Activated T-cell treated with anti-CD3 and anti-CD28 coated beads, Interleukin-2, amount 50 U/mL, for 72 hours (primary cell): ENCODE data around the gene EIF4E3. TPM values are rescaled to one million over a fixed set of nuclear protein-coding genes. Genes with fewer than 3 reads are reported as not detected.
A peak's percentile ranks its signal among the peaks of the same experiment; 100 is the strongest.

Experiments used
- ATAC-seq, 2 donors: fragments of 150-1000 bp; cut with Tn5 transposase; replicated peaks in 1 of 2; 2 replicates each; pipeline ENCODE4 v1.10.0; 2021; ENCODE audit warnings: moderate library complexity in 2 of 2, mild to moderate bottlenecking in 1 of 2
- DNase-seq, 2 donors: peaks; one replicate each; pipeline ENCODE4 v3.0.0; 2021 to 2022; ENCODE audit warnings: mixed read lengths in 1 of 2
- H3K27ac Mint-ChIP-seq: one replicate; pipeline ENCODE4 v1.8.0; 2022; ENCODE audit warnings: mild to moderate bottlenecking, moderate library complexity, mixed read lengths
- H3K27me3 Mint-ChIP-seq: one replicate; pipeline ENCODE4 v1.8.0; 2022; ENCODE audit warnings: low read depth, mixed read lengths
- H3K36me3 Mint-ChIP-seq, 2 donors: one replicate each; pipeline ENCODE4 v1.8.0; 2022; ENCODE audit warnings: mixed read lengths in 2 of 2, mild to moderate bottlenecking in 1 of 2; ENCODE audit not compliant: insufficient read depth in 2 of 2
- H3K4me1 Mint-ChIP-seq: one replicate; pipeline ENCODE4 v1.8.0; 2022; ENCODE audit warnings: low read depth, mixed read lengths
- H3K4me3 Mint-ChIP-seq, 2 donors: one replicate each; pipeline ENCODE4 v1.8.0; 2022; ENCODE audit warnings: mild to moderate bottlenecking in 2 of 2, mixed read lengths in 2 of 2, moderate library complexity in 2 of 2
- H3K9me3 Mint-ChIP-seq, 2 donors: one replicate each; pipeline ENCODE4 v1.8.0; 2022; ENCODE audit warnings: mixed read lengths in 2 of 2
- total RNA-seq, 2 donors: library from RNA; stranded (reverse); gene quantifications; one replicate each; pipeline ENCODE4 v1.2.3, GENCODE V29; 2022

EIF4E3 gene
- total RNA-seq, 2 donors from 2014 or later, result 51.8 to 70.1 TPM

DNA sequence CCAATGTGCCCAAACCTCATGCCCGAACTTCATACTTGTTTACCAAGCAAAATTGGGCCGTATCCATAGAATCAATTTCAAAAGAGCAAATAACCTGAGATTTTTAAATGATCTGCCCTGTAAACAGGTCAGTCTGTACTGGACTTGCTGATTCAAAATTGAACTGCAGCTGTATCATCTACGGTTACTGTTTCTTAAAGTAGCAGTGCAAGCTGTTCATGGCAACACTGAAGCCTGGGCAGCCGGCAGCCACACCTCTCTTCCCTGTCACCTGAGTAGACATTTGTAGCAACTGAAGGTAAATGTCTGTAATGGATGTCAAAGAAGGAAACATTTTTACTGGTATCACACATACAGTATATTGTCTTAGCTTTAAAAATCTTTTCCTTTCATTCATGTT is 10.6 kb downstream of the EIF4E3 start:
- no peak overlapping the region for H3K27ac Mint-ChIP-seq
- H3K4me1 Mint-ChIP-seq, result peaks cover 68% of the 10 kb centered on the region
- no peaks in the 10 kb centered on the region for H3K9me3 Mint-ChIP-seq
- ATAC-seq (no peak), DNase-seq (no peak)
- H3K36me3 Mint-ChIP-seq, result peaks cover 0 to 3% of the 10 kb centered on the region in 2 donors
- no peaks in the 10 kb centered on the region for H3K27me3 Mint-ChIP-seq
- H3K4me3 Mint-ChIP-seq, result no peak overlapping the region

- ATAC-seq, result no peak
- Mint-ChIP-seq H3K4me3 (no peak overlapping the region), H3K27me3 (no peaks in the 10 kb centered on the region), H3K27ac (no peak overlapping the region), H3K9me3 (no peaks in the 10 kb centered on the region), H3K36me3 (peaks cover 0 to 1% of the 10 kb centered on the region in 2 donors), H3K4me1 (peaks cover 64% of the 10 kb centered on the region)
- no peak for DNase-seq
Observed at GRCh38 chr3:71713041-71713440, 12.2 kb downstream of the EIF4E3 start.

DNA sequence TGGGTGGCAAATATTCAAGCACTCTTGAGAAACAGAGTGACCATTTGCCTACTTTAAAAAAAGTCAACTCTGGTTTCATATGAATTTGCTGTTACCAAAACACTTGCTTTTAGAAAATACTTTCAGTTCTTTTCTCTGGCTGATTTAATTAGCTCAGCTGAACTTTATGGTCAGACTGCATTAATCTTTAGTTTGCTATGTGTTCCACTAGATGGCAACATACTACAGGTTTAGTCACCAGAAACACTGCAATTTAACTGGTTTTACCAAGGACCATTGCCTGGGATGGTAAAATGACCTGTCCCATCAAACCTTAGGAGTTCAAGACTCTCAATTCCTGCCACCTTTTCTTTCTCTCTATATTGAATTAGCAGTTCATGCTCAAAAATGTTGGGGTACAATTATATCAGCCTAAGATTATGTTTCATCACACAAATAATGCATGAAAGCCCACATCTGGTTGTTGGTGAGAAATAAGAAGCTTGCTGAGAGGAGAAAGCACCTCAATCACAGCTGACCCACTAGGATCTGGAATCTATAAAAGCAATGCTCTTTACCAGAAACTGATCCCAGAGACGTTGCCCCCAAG is 14.2 kb downstream of the EIF4E3 start:
- DNase-seq (no peak), ATAC-seq (peak; percentile 64 to 75)
- no peak overlapping the region for H3K4me3 Mint-ChIP-seq
- H3K36me3 Mint-ChIP-seq, result peaks cover 0 to 1% of the 10 kb centered on the region in 2 donors
- H3K27ac Mint-ChIP-seq, result no peak overlapping the region
- H3K4me1 Mint-ChIP-seq, result peaks cover 67% of the 10 kb centered on the region
- no peaks in the 10 kb centered on the region for H3K9me3 Mint-ChIP-seq
- H3K27me3 Mint-ChIP-seq, result no peaks in the 10 kb centered on the region

- peaks cover 0 to 1% of the 10 kb centered on the region in 2 donors for H3K36me3 Mint-ChIP-seq
- no peaks in the 10 kb centered on the region for H3K27me3 Mint-ChIP-seq
- ATAC-seq (peak in 1 of 2 donors; percentile 11), DNase-seq (no peak)
- no peak overlapping the region for H3K27ac Mint-ChIP-seq
- no peak overlapping the region for H3K4me3 Mint-ChIP-seq
- peaks cover 72% of the 10 kb centered on the region for H3K4me1 Mint-ChIP-seq
- H3K9me3 Mint-ChIP-seq, result no peaks in the 10 kb centered on the region
Observed at GRCh38 chr3:71709908-71710511, 15.2 kb downstream of the EIF4E3 start.

DNA sequence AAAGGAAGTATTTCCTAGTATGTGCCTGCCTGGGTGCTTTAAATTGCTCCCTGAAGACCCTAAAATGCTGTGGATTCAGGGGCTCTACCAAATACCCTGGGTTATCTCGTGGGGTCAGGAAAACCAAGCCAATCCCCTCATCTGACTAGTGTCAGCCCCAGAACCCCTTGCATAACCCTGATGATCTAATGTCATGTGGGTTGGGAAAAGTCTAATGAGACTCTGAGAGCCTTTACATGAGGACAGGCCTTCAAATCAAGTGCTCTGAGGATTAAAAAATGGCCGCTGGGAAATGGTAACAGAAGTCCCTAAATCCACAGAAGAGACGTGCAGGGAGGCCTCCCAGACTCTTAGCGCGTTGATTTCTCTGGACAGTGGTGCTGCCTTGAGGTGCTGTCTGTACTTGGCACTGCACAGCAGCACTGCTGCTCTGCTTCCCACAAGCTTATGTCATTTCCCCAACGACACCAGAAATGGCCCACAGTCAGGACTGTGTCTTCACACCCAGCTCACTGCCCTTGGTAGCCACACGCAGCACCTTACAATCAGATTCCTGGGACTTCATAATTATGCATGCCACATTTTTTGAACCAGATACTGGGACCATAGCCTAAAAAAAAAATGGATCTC is 16.6 kb downstream of the EIF4E3 start:
- peaks cover 73% of the 10 kb centered on the region for H3K4me1 Mint-ChIP-seq
- no peak overlapping the region for H3K27ac Mint-ChIP-seq
- no peaks in the 10 kb centered on the region for H3K9me3 Mint-ChIP-seq
- peaks cover 1 to 3% of the 10 kb centered on the region in 2 donors for H3K36me3 Mint-ChIP-seq
- no peaks in the 10 kb centered on the region for H3K27me3 Mint-ChIP-seq
- ATAC-seq (no peak), DNase-seq (no peak)
- H3K4me3 Mint-ChIP-seq, result no peak overlapping the region

DNA sequence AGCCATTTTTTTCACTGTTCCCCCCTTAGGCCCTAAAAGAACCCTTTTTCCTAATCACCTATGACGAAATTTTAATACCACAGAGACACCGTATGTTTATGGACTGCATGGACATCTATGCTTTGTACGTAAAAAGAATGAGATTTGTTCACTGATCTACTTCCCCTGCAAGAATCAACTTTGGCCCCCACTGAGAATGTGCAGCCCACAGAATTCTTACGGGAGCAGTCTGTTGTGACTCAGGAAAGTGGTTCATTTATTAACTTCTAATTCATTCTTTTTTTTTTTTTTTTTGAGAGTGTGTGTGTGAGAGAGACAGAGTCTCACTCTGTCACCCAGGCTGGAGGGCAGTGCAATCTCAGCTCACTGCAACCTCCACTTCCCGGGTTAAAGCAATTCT is 17.6 kb downstream of the EIF4E3 start:
- ATAC-seq (no peak), DNase-seq (no peak)
- Mint-ChIP-seq H3K9me3 (no peaks in the 10 kb centered on the region), H3K4me1 (peaks cover 83% of the 10 kb centered on the region), H3K4me3 (no peak overlapping the region), H3K27me3 (no peaks in the 10 kb centered on the region), H3K27ac (no peak overlapping the region), H3K36me3 (peaks cover 1 to 3% of the 10 kb centered on the region in 2 donors)

DNA sequence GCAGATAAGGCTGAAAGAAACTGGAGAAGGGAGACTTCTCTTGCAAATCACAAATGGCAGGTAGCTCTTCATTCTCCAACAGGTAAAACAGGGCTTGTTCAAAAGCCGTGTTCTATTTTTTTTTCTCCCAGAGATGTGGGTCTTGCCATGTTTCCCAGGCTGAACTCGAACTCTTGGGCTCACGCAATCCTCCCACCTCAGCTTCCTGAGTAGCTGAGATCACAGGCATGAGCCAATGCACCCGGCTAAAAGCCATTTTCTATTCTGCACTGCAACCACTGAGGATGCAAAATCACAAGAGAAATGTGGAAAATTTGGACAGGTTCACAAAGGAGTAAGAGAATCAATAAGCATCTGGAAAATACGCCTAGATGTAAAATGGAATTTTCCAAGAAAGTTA is 19.5 kb downstream of the EIF4E3 start:
- no peak for DNase-seq
- no peaks in the 10 kb centered on the region for H3K27me3 Mint-ChIP-seq
- H3K4me3 Mint-ChIP-seq, result no peak overlapping the region
- peaks cover 94% of the 10 kb centered on the region for H3K4me1 Mint-ChIP-seq
- no peak for ATAC-seq
- no peak overlapping the region for H3K27ac Mint-ChIP-seq
- no peaks in the 10 kb centered on the region for H3K9me3 Mint-ChIP-seq
- H3K36me3 Mint-ChIP-seq, result peaks cover 1 to 4% of the 10 kb centered on the region in 2 donors

DNA sequence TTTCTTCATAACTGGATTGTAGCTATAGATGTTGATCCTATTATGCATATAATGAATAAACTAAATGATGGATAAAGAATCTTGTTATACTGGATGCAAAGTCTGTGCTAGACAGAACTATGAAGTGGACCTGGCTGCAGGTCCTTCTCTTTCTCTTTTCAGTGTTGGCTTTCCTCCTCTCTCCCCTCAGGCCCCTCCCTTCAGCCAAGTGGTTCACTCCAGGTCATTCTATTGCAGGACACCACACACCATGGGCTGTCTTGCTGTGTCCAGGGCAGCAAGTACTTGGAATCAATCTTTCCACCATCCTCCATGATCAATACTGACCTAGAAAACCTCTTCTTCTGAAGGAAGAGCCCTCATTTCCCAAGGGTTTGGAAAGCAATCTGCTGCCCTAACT is 20.3 kb downstream of the EIF4E3 start:
- Mint-ChIP-seq H3K27ac (peak overlapping the region; percentile 55), H3K27me3 (no peaks in the 10 kb centered on the region), H3K4me1 (peaks cover 88% of the 10 kb centered on the region), H3K4me3 (no peak overlapping the region), H3K9me3 (no peaks in the 10 kb centered on the region), H3K36me3 (peaks cover 1 to 5% of the 10 kb centered on the region in 2 donors)
- DNase-seq (no peak), ATAC-seq (no peak)

GRCh38 chr3:71703797-71704196 is 21.4 kb downstream of the EIF4E3 start:
- peaks cover 2 to 5% of the 10 kb centered on the region in 2 donors for H3K36me3 Mint-ChIP-seq
- peaks cover 81% of the 10 kb centered on the region for H3K4me1 Mint-ChIP-seq
- H3K9me3 Mint-ChIP-seq, result no peaks in the 10 kb centered on the region
- DNase-seq, result no peak
- H3K27me3 Mint-ChIP-seq, result no peaks in the 10 kb centered on the region
- ATAC-seq, result no peak
- H3K4me3 Mint-ChIP-seq, result peak overlapping the region; percentile 0 to 24
- H3K27ac Mint-ChIP-seq, result peak overlapping the region; percentile 66

DNA sequence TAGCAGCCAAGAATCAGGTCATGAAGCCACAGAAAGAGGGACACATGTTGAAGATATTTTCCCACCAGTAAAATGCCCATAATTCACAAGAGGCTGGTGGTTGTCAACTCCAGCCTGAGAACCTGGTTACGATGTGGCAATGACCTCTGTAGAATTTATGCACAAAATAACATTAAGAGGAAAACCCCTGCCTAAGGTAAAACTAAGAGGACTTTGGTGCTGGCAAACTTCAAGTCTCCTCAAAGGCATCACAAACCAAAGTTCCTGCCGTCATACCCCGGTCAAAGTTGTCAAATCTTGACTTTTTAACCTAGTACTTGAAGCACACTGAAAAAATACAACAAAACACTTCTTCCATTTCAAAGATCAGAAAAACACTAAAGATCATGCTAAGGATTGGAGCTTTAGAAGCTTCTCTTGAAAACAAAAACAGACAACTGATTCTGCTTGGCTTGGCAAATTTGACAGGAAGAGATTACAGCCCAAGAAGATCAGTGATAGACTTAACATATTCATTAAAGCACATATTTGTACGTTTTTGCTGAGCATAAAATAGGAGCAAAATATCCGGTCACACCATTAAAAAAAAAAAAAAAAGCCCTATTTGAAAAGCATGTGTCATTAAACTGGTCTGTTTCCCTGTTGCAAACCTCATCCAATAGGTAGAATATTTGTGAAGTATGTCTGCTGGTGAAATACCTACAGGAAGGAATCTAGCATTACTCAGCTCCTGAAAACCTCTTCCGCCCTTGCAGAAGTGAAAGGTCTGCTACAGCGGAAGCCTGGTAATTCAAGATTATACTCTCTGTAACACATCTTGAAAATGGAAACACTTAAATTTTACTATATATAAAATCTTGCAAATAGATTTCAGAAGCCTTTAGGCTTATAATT is 22.8 kb downstream of the EIF4E3 start:
- ATAC-seq (peak; percentile 85 to 88), DNase-seq (peak; percentile 27 to 31)
- peak overlapping the region; percentile 93 for H3K27ac Mint-ChIP-seq
- peaks cover 67% of the 10 kb centered on the region for H3K4me1 Mint-ChIP-seq
- H3K9me3 Mint-ChIP-seq, result no peaks in the 10 kb centered on the region
- peak overlapping the region; percentile 60 to 88 for H3K4me3 Mint-ChIP-seq
- H3K27me3 Mint-ChIP-seq, result no peaks in the 10 kb centered on the region
- peaks cover 5 to 10% of the 10 kb centered on the region in 2 donors for H3K36me3 Mint-ChIP-seq

- Mint-ChIP-seq H3K4me1 (peaks cover 58% of the 10 kb centered on the region), H3K27me3 (no peaks in the 10 kb centered on the region), H3K27ac (peak overlapping the region; percentile 93), H3K9me3 (no peaks in the 10 kb centered on the region), H3K36me3 (peaks cover 5 to 10% of the 10 kb centered on the region in 2 donors), H3K4me3 (peak overlapping the region in 1 of 2 donors; percentile 88)
- ATAC-seq, result no peak
- DNase-seq, result no peak
Observed at GRCh38 chr3:71701251-71701762, 23.9 kb downstream of the EIF4E3 start.

- H3K27me3 Mint-ChIP-seq, result no peaks in the 10 kb centered on the region
- H3K27ac Mint-ChIP-seq, result no peak overlapping the region
- peaks cover 2% of the 10 kb centered on the region for H3K4me1 Mint-ChIP-seq
- no peak for DNase-seq
- peaks cover 0 to 12% of the 10 kb centered on the region in 2 donors for H3K36me3 Mint-ChIP-seq
- no peaks in the 10 kb centered on the region for H3K9me3 Mint-ChIP-seq
- no peak for ATAC-seq
- no peak overlapping the region for H3K4me3 Mint-ChIP-seq
Observed at GRCh38 chr3:71695000-71695482, 30.2 kb downstream of the EIF4E3 start.
